Measurements from ENCODE around the gene ZNF329. TPM values are rescaled to one million over a fixed set of nuclear protein-coding genes. Genes with fewer than 3 reads are reported as not detected.

Gene ZNF329
- total and polyA plus RNA-seq, 11 donors: 2.4 to 10.9 (median 9.0) TPM

DNA sequence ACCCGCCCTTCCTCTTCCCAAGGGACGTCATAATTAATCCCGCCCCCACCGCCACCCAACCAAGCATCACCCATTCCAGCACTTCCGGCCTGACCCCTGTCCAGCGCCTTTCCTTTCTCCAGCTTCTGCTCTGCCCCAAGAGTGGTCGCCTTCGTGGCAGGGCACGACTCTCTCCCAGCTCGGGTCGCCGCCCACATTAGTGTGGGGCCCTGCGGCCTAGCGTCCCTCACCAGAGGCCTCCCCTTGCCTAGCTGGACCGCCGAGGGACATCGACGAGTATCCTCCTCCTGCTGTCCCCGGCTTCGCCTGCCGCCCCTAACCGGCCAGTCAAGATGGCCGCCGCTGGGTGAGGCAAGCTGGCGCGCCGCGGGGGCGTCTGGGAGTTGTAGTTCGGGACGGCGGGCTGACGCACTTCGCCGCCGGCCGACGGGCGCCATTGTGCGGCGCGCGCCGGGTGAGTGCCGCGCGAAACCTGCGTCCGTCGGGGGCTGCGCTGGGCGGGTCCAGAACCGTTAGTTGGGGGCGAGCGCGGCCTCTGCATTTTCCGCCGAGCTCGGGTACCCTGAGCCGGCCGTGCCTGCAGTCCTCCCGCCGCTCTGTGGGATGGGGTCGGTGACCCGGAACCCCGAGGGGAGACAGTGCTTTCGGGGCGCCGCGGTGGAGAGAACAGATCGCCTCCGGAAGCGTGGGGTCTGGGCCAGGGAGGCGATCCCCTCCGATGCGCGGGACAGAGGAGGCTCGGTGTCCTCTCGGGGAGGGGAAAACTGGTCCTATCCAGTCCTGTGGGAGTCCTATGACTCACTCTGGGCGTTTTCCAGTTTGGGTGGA is 32.6 kb upstream of the ZNF329 start, which contains the start of gene ZNF274:
ZNF274 (plus strand) TSS at position 73 of the 828 bp plus-strand sequence. CDS start 905 bp downstream, outside the sequence.
- WGBS, 4 donors: 0 to 3% (median 1%) methylated on average over 47 to 80 of the region's 80 CpGs
- peak; percentile 48 to 92 for TF ChIP-seq POLR2A (IDR thresholded peaks at IDR 0.05)
- TF ChIP-seq, protein P1, sequence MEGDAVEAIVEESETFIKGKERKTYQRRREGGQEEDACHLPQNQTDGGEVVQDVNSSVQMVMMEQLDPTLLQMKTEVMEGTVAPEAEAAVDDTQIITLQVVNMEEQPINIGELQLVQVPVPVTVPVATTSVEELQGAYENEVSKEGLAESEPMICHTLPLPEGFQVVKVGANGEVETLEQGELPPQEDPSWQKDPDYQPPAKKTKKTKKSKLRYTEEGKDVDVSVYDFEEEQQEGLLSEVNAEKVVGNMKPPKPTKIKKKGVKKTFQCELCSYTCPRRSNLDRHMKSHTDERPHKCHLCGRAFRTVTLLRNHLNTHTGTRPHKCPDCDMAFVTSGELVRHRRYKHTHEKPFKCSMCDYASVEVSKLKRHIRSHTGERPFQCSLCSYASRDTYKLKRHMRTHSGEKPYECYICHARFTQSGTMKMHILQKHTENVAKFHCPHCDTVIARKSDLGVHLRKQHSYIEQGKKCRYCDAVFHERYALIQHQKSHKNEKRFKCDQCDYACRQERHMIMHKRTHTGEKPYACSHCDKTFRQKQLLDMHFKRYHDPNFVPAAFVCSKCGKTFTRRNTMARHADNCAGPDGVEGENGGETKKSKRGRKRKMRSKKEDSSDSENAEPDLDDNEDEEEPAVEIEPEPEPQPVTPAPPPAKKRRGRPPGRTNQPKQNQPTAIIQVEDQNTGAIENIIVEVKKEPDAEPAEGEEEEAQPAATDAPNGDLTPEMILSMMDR (IDR thresholded peaks at IDR 0.05): no peak
- H3K4me1 ChIP-seq: peaks cover 0 to 18% (median 5%) of the 10 kb centered on the region in 12 donors
- intact Hi-C loops (cut with DNase I): loop anchor here in 6 of 10 donors (1.0 to 10.0 kb wide), 7 partner anchors 92 to 336 kb away; partner anchors contain the start of genes ERVK3-1 (in 4 of the 6), ZNF8 (in 4 of the 6) and ZBTB45 (in 1 of the 6)
- H3K4me3 ChIP-seq: peak within 1 kb of the TSS; percentile 73 to 100 (median 94)
- peaks cover 12 to 75% (median 32%) of the 10 kb centered on the region in 9 donors for H3K36me3 ChIP-seq
- no peaks in the 10 kb centered on the region for H3K27me3 ChIP-seq
- peak within 1 kb of the TSS; percentile 90 to 100 (median 99) for H3K27ac ChIP-seq
- peak; percentile 94 to 96 (median 96) for ATAC-seq
- peak; percentile 95 to 97 (median 96) for DNase-seq
- H3K9me3 ChIP-seq: peaks cover 8 to 100% (median 87%) of the 10 kb centered on the region in 12 donors

DNA sequence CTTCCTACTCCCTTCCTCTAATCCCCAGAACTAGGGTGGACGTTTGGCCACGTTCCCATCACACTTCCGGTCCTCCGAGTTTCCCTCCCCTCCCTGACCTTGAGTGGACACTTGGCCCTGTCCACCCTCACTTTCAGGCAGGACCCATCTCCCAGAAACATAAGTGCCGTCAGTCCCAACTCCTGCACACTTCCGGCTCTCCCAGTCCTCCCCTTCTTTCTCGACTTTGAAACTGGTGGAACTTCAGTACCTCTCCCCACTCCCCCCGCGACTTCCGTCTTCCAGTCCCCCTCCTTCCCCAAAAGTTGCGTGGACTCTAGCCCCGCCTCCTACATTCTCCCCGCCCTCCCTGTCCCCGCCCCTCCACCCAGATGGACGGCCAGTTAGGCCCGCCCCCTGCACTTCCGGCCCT is 32.0 kb upstream of the ZNF329 start:
- H3K9me3 ChIP-seq: peaks cover 4 to 100% (median 87%) of the 10 kb centered on the region in 12 donors
- no peak for TF ChIP-seq POLR2A (IDR thresholded peaks at IDR 0.05)
- TF ChIP-seq, protein P1 (IDR thresholded peaks at IDR 0.05): no peak
- peaks cover 7 to 75% (median 31%) of the 10 kb centered on the region in 9 donors for H3K36me3 ChIP-seq
- H3K4me1 ChIP-seq: peaks cover 0 to 18% (median 5%) of the 10 kb centered on the region in 12 donors
- ATAC-seq (no peak), DNase-seq (peak in 2 of 5 donors; percentile 93 to 94)
- peak overlapping the region; percentile 90 to 100 (median 99) for H3K27ac ChIP-seq
- intact Hi-C loops (cut with DNase I): loop anchor here in 6 of 10 donors (2.0 to 10.0 kb wide), 6 partner anchors 92 to 336 kb away; partner anchors contain the start of genes ERVK3-1 (in 4 of the 6), ZNF8 (in 3 of the 6) and ZBTB45 (in 1 of the 6)
- peak overlapping the region in 11 of 12 donors; percentile 73 to 100 (median 95) for H3K4me3 ChIP-seq
- 3 to 5% (median 3%) methylated on average over 16 to 17 of the region's 17 CpGs for WGBS, 4 donors
- H3K27me3 ChIP-seq: no peaks in the 10 kb centered on the region

DNA sequence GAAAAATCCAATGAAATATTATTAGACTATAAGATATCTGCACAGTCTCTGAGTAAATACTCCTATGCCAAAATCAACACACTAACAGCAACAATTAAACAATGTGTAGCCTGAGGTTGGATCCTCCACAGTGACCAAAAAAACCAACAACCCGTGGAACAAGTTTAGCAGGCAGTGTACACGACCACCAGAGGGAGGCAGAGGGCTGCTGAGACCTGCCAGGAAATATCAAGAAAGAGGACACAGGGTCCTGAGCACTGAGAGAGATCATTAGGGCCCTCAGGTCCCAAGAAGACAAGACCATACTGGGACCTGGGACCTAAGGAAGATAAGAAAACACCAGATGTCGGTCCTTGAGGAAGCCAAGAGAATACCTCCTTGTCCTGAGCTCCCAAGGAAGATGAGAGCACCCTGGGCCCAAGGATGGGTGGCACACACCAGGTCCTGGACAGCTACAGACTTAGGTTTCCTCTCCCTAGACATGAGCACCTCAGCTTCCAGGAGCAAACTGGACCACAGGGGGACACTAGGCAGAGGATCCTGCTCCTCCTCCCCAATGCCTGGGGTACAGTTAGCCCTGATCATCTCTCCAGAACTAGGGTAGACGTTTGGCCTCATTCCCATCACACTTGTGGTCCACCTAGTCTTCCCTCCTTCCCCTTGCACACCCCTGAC is 31.4 kb upstream of the ZNF329 start:
- TF ChIP-seq, protein P1 (IDR thresholded peaks at IDR 0.05): peak; percentile 40 to 65 (median 54)
- TF ChIP-seq POLR2A (IDR thresholded peaks at IDR 0.05): no peak
- intact Hi-C loops (cut with DNase I): loop anchor here in 6 of 10 donors (2.0 to 10.0 kb wide), 6 partner anchors 93 to 337 kb away; partner anchors contain the start of genes ERVK3-1 (in 4 of the 6), ZNF8 (in 3 of the 6) and ZBTB45 (in 1 of the 6)
- H3K4me3 ChIP-seq: peak overlapping the region in 11 of 12 donors; percentile 73 to 100 (median 95)
- peaks cover 3 to 70% (median 25%) of the 10 kb centered on the region in 9 donors for H3K36me3 ChIP-seq
- DNase-seq (peak in 4 of 5 donors; percentile 33 to 52 (median 34)), ATAC-seq (peak in 1 of 4 donors; percentile 14)
- 23 to 37% (median 29%) methylated on average over 4 of the region's 4 CpGs for WGBS, 4 donors
- peaks cover 0 to 18% (median 5%) of the 10 kb centered on the region in 12 donors for H3K4me1 ChIP-seq
- H3K27me3 ChIP-seq: no peaks in the 10 kb centered on the region
- peak overlapping the region; percentile 90 to 100 (median 99) for H3K27ac ChIP-seq
- peaks cover 4 to 100% (median 87%) of the 10 kb centered on the region in 12 donors for H3K9me3 ChIP-seq

Data from heart left ventricle (tissue), 16 donors.